Fibroblast of lung (primary cell): ENCODE results near the gene PSRC1.

Experiments used
- EZH2 ChIP-seq: IDR thresholded peaks from 2 replicates; pipeline ENCODE4 v1.5.1; 2012; ENCODE audit warnings: low read length, control low read depth, mild to moderate bottlenecking; ENCODE audit errors: missing control alignments
- TF ChIP-seq, protein P1 (sequence below), 2 donors: IDR thresholded peaks in 1 of 2; conservative IDR thresholded peaks in 1 of 2; 1 replicate in 1 of 2; 2 replicates in 1 of 2; pipeline ENCODE4 v1.5.1; 2011 to 2012; ENCODE audit warnings: low read length in 2 of 2, control low read depth in 1 of 2, inconsistent platforms in 1 of 2, low read depth in 1 of 2, mild to moderate bottlenecking in 1 of 2

GRCh38 chr1:109265741-109266330, 17.1 kb downstream of the PSRC1 start:
- TF ChIP-seq, protein P1, sequence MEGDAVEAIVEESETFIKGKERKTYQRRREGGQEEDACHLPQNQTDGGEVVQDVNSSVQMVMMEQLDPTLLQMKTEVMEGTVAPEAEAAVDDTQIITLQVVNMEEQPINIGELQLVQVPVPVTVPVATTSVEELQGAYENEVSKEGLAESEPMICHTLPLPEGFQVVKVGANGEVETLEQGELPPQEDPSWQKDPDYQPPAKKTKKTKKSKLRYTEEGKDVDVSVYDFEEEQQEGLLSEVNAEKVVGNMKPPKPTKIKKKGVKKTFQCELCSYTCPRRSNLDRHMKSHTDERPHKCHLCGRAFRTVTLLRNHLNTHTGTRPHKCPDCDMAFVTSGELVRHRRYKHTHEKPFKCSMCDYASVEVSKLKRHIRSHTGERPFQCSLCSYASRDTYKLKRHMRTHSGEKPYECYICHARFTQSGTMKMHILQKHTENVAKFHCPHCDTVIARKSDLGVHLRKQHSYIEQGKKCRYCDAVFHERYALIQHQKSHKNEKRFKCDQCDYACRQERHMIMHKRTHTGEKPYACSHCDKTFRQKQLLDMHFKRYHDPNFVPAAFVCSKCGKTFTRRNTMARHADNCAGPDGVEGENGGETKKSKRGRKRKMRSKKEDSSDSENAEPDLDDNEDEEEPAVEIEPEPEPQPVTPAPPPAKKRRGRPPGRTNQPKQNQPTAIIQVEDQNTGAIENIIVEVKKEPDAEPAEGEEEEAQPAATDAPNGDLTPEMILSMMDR (conservative IDR thresholded peaks at IDR 0.05 in 1 of 2, IDR thresholded peaks at IDR 0.05 in 1 of 2; ENCODE audit: low read depth in 1 of 2, low read length in 2 of 2): no peak
- no peak for TF ChIP-seq EZH2
